Mesendoderm (in vitro differentiated cells): ENCODE data around the gene PCDHGC3.

Source experiments
- DNase-seq: peaks from one replicate; pipeline ENCODE4 v3.0.0; 2013
- H2AK5ac ChIP-seq: 2 replicates; pipeline ENCODE4 v1.6.1; 2013; ENCODE audit warnings: low read length, inconsistent platforms
- H2BK120ac ChIP-seq: 2 replicates; pipeline ENCODE4 v1.6.1; 2013; ENCODE audit warnings: low read depth, mild to moderate bottlenecking, low read length, moderate library complexity, mixed read lengths
- H2BK15ac ChIP-seq: replicated peaks from 2 replicates; pipeline ENCODE4 v1.6.1; 2013; ENCODE audit warnings: low read depth, mild to moderate bottlenecking, moderate library complexity
- H2BK5ac ChIP-seq: 2 replicates; pipeline ENCODE4 v1.6.1; 2013; ENCODE audit warnings: low read length, inconsistent platforms
- H3K18ac ChIP-seq: 2 replicates; pipeline ENCODE4 v1.6.1; 2013; ENCODE audit warnings: mild to moderate bottlenecking, low read length, mixed read lengths
- H3K23ac ChIP-seq: one replicate; pipeline ENCODE4 v1.6.1; 2013; ENCODE audit warnings: low read length
- H3K27ac ChIP-seq: 2 replicates; pipeline ENCODE4 v1.5.1; 2013; ENCODE audit warnings: low read depth, mild to moderate bottlenecking, inconsistent platforms, low read length, moderate library complexity
- H3K27me3 ChIP-seq: 2 replicates; pipeline ENCODE4 v1.6.1; 2013; ENCODE audit warnings: low read length, control low read depth, mild to moderate bottlenecking, inconsistent platforms; ENCODE audit not compliant: insufficient read depth, poor library complexity
- H3K36me3 ChIP-seq: 2 replicates; pipeline ENCODE4 v1.6.1; 2013; ENCODE audit warnings: low read length, inconsistent platforms; ENCODE audit not compliant: control insufficient read depth, insufficient read depth
- H3K4ac ChIP-seq: one replicate; pipeline ENCODE4 v1.6.1; 2013; ENCODE audit warnings: low read depth, mild to moderate bottlenecking, low read length, moderate library complexity
- H3K4me1 ChIP-seq: 2 replicates; pipeline ENCODE4 v1.6.1; 2013; ENCODE audit warnings: low read depth, low read length, inconsistent platforms; ENCODE audit not compliant: control insufficient read depth
- H3K4me2 ChIP-seq: 2 replicates; pipeline ENCODE4 v1.6.1; 2013; ENCODE audit warnings: low read length
- H3K4me3 ChIP-seq: 2 replicates; pipeline ENCODE4 v1.5.1; 2013; ENCODE audit warnings: mild to moderate bottlenecking, low read length
- H3K56ac ChIP-seq: one replicate; pipeline ENCODE4 v1.6.1; 2013; ENCODE audit warnings: low read length
- H3K79me1 ChIP-seq: 2 replicates; pipeline ENCODE4 v1.6.1; 2013; ENCODE audit warnings: low read length, inconsistent platforms
- H3K79me2 ChIP-seq: 2 replicates; pipeline ENCODE4 v1.6.1; 2013; ENCODE audit warnings: mild to moderate bottlenecking, low read length; ENCODE audit not compliant: control insufficient read depth, insufficient read depth
- H3K9ac ChIP-seq: 2 replicates; pipeline ENCODE4 v1.6.1; 2013; ENCODE audit warnings: low read length, inconsistent platforms
- H4K5ac ChIP-seq: one replicate; pipeline ENCODE4 v1.6.1; 2013; ENCODE audit warnings: low read length
- H4K8ac ChIP-seq: one replicate; pipeline ENCODE4 v1.6.1; 2013; ENCODE audit warnings: low read depth, mild to moderate bottlenecking, control low read depth, low read length, moderate library complexity
- WGBS: extraction: QIAGEN DNeasy Blood & Tissue Kit; methylation state at CpG from one replicate; pipeline ENCODE4 v1.1.7; 2013; ENCODE audit warnings: low lambda C conversion rate, missing lambda C conversion rate; ENCODE audit not compliant: insufficient coverage; ENCODE audit errors: extremely low coverage; 5-methylcytosine and 5-hydroxymethylcytosine counted together

Gene PCDHGC3

DNA sequence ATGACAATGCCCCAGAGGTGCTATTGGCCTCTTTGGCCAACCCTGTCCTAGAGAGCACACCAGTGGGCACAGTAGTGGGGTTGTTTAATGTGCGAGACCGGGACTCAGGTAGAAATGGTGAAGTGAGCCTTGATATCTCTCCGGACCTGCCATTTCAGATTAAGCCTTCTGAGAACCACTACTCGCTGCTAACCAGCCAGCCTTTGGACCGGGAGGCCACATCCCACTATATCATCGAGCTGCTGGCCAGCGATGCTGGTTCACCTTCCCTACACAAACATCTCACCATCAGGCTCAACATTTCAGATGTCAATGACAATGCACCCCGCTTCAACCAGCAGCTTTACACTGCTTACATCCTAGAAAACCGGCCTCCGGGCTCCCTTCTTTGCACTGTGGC, 14.5 kb downstream of the PCDHGC3 start:
- H2AK5ac ChIP-seq: no peak overlapping the region
- no peaks in the 10 kb centered on the region for H3K27me3 ChIP-seq
- no peak overlapping the region for H4K8ac ChIP-seq
- peaks cover 13% of the 10 kb centered on the region for H3K4me1 ChIP-seq
- no peak overlapping the region for H3K4me2 ChIP-seq
- H3K27ac ChIP-seq: no peak overlapping the region
- DNase-seq: no peak
- no peaks in the 10 kb centered on the region for H3K79me2 ChIP-seq
- H3K9ac ChIP-seq: no peak overlapping the region
- H2BK15ac ChIP-seq: no peak overlapping the region
- no peak overlapping the region for H3K23ac ChIP-seq
- no CpG with 5 or more reads among the region's 10 CpGs for WGBS
- H3K36me3 ChIP-seq: no peaks in the 10 kb centered on the region
- H3K4ac ChIP-seq: no peak overlapping the region
- peaks cover 1% of the 10 kb centered on the region for H3K79me1 ChIP-seq
- H3K4me3 ChIP-seq: no peak overlapping the region
- H2BK5ac ChIP-seq: no peak overlapping the region
- H3K18ac ChIP-seq: no peak overlapping the region
- no peak overlapping the region for H4K5ac ChIP-seq
- H3K56ac ChIP-seq: no peak overlapping the region
- H2BK120ac ChIP-seq: no peak overlapping the region

- peaks cover 14% of the 10 kb centered on the region for H3K4me1 ChIP-seq
- no peak overlapping the region for H3K18ac ChIP-seq
- H4K8ac ChIP-seq: no peak overlapping the region
- H3K79me2 ChIP-seq: no peaks in the 10 kb centered on the region
- H2BK15ac ChIP-seq: no peak overlapping the region
- DNase-seq: no peak
- no peak overlapping the region for H3K23ac ChIP-seq
- peaks cover 1% of the 10 kb centered on the region for H3K79me1 ChIP-seq
- no peak overlapping the region for H2BK5ac ChIP-seq
- no peak overlapping the region for H3K4me2 ChIP-seq
- H3K27me3 ChIP-seq: no peaks in the 10 kb centered on the region
- no peak overlapping the region for H3K9ac ChIP-seq
- H3K36me3 ChIP-seq: no peaks in the 10 kb centered on the region
- no peak overlapping the region for H2AK5ac ChIP-seq
- no peak overlapping the region for H3K4me3 ChIP-seq
- no CpG with 5 or more reads among the region's 13 CpGs for WGBS
- no peak overlapping the region for H2BK120ac ChIP-seq
- H4K5ac ChIP-seq: no peak overlapping the region
- H3K4ac ChIP-seq: no peak overlapping the region
- H3K27ac ChIP-seq: no peak overlapping the region
- peak overlapping the region; percentile 49 for H3K56ac ChIP-seq
Observed at GRCh38 chr5:141490771-141491170, 15.0 kb downstream of the PCDHGC3 start.

DNA sequence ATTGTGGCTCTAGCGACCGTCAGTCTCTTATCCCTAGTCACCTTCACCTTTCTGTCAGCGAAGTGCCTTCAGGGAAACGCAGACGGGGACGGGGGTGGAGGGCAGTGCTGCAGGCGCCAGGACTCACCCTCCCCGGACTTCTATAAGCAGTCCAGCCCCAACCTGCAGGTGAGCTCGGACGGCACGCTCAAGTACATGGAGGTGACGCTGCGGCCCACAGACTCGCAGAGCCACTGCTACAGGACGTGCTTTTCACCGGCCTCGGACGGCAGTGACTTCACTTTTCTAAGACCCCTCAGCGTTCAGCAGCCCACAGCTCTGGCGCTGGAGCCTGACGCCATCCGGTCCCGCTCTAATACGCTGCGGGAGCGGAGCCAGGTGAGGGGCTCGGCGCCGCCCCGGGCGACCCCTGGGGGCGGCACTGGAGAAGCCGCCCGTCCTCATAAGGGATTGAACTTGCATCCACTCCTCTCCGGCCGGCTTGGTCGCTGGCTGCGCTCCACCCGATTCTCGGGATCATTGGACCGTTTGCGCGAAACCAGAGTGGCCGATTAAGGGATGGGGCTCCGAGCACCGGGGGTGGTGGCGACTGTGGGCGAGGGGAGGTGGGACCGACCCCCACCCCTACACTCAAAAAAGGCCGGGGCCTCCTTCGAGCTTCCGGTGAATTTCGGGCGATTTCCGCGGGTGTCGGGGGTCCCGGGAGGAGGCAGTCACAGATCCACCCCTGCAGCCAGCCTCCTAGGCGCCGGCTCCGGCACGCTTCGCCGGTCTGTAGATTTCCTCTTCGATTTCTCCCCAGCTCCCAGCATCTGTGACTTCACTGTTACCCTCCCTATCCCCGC, 15.8 kb downstream of the PCDHGC3 start:
- Histone ChIP-seq H2AK5ac (no peak overlapping the region), H3K18ac (no peak overlapping the region), H3K4me3 (no peak overlapping the region), H3K79me1 (peaks cover 1% of the 10 kb centered on the region), H2BK5ac (no peak overlapping the region), H3K9ac (no peak overlapping the region), H4K8ac (no peak overlapping the region), H2BK15ac (no peak overlapping the region), H3K27me3 (no peaks in the 10 kb centered on the region), H2BK120ac (no peak overlapping the region), H3K79me2 (no peaks in the 10 kb centered on the region), H3K23ac (peak overlapping the region; percentile 3), H3K4me1 (peaks cover 16% of the 10 kb centered on the region), H3K4me2 (no peak overlapping the region), H3K4ac (no peak overlapping the region), H3K27ac (no peak overlapping the region), H3K56ac (peak overlapping the region; percentile 49), H4K5ac (no peak overlapping the region), H3K36me3 (no peaks in the 10 kb centered on the region)
- WGBS: no CpG with 5 or more reads among the region's 66 CpGs
- DNase-seq: no peak

GRCh38 chr5:141492168-141492885, 16.6 kb downstream of the PCDHGC3 start:
- no peaks in the 10 kb centered on the region for H3K79me2 ChIP-seq
- H4K8ac ChIP-seq: no peak overlapping the region
- H3K79me1 ChIP-seq: peaks cover 1% of the 10 kb centered on the region
- peaks cover 16% of the 10 kb centered on the region for H3K4me1 ChIP-seq
- DNase-seq: no peak
- no peak overlapping the region for H2BK15ac ChIP-seq
- H2BK120ac ChIP-seq: no peak overlapping the region
- H3K4me2 ChIP-seq: peak overlapping the region; percentile 12
- H3K27me3 ChIP-seq: no peaks in the 10 kb centered on the region
- peak overlapping the region; percentile 26 for H3K56ac ChIP-seq
- no peak overlapping the region for H3K9ac ChIP-seq
- H3K4me3 ChIP-seq: no peak overlapping the region
- H3K23ac ChIP-seq: peak overlapping the region; percentile 3
- H2AK5ac ChIP-seq: no peak overlapping the region
- no peaks in the 10 kb centered on the region for H3K36me3 ChIP-seq
- no peak overlapping the region for H3K27ac ChIP-seq
- no peak overlapping the region for H2BK5ac ChIP-seq
- no peak overlapping the region for H3K4ac ChIP-seq
- no CpG with 5 or more reads among the region's 68 CpGs for WGBS
- H3K18ac ChIP-seq: no peak overlapping the region
- no peak overlapping the region for H4K5ac ChIP-seq

- H3K4me3 ChIP-seq: no peak overlapping the region
- H2BK5ac ChIP-seq: no peak overlapping the region
- H2BK15ac ChIP-seq: no peak overlapping the region
- no peaks in the 10 kb centered on the region for H3K27me3 ChIP-seq
- H2BK120ac ChIP-seq: no peak overlapping the region
- H3K9ac ChIP-seq: peak overlapping the region; percentile 5
- H3K56ac ChIP-seq: peak overlapping the region; percentile 78
- no peak overlapping the region for H3K4ac ChIP-seq
- H3K79me2 ChIP-seq: no peaks in the 10 kb centered on the region
- H3K4me1 ChIP-seq: peaks cover 12% of the 10 kb centered on the region
- H3K18ac ChIP-seq: peak overlapping the region; percentile 51
- no CpG with 5 or more reads among the region's 10 CpGs for WGBS
- H3K23ac ChIP-seq: no peak overlapping the region
- no peak overlapping the region for H3K4me2 ChIP-seq
- no peaks in the 10 kb centered on the region for H3K36me3 ChIP-seq
- H4K8ac ChIP-seq: no peak overlapping the region
- DNase-seq: no peak
- no peak overlapping the region for H3K27ac ChIP-seq
- H2AK5ac ChIP-seq: no peak overlapping the region
- no peaks in the 10 kb centered on the region for H3K79me1 ChIP-seq
- H4K5ac ChIP-seq: no peak overlapping the region
Observed at GRCh38 chr5:141493500-141494422, 18.0 kb downstream of the PCDHGC3 start.
